ENCODE data around the gene TMEM37. TPM values are rescaled to one million over a fixed set of nuclear protein-coding genes. Genes with fewer than 3 reads are reported as not detected.

Gene TMEM37
- polyA plus RNA-seq, 12 donors, result 4.8 to 34.7 (median 9.7) TPM; not detected in 1

GRCh38 chr2:119451336-119452050, 19.8 kb downstream of the TMEM37 start:
- DNase-seq, result no peak

GRCh38 chr2:119453972-119454593, 22.4 kb downstream of the TMEM37 start:
- DNase-seq, result no peak

GRCh38 chr2:119455066-119455718, 23.5 kb downstream of the TMEM37 start:
- no peak for DNase-seq

GRCh38 chr2:119460076-119460475, 28.4 kb downstream of the TMEM37 start:
- no peak for DNase-seq

GRCh38 chr2:119461811-119462210, 30.2 kb downstream of the TMEM37 start:
- DNase-seq, result no peak

GRCh38 chr2:119462574-119462973, 30.9 kb downstream of the TMEM37 start:
- no peak for DNase-seq

GRCh38 chr2:119463136-119463535, 31.5 kb downstream of the TMEM37 start:
- DNase-seq, result no peak

- DNase-seq, result no peak
These were observed 32.3 kb downstream of the TMEM37 start for GRCh38 chr2:119463990-119464389.

GRCh38 chr2:119464981-119465380, 33.3 kb downstream of the TMEM37 start:
- DNase-seq, result no peak

GRCh38 chr2:119465687-119466086, 34.0 kb downstream of the TMEM37 start:
- no peak for DNase-seq

GRCh38 chr2:119466373-119466772, 34.7 kb downstream of the TMEM37 start:
- no peak for DNase-seq

GRCh38 chr2:119468154-119468955, 36.7 kb downstream of the TMEM37 start:
- DNase-seq, result no peak

GRCh38 chr2:119469131-119469530, 37.5 kb downstream of the TMEM37 start:
- DNase-seq, result no peak

GRCh38 chr2:119469661-119470297, 38.1 kb downstream of the TMEM37 start:
- DNase-seq, result no peak

- no peak for DNase-seq
These were observed 41.1 kb downstream of the TMEM37 start for GRCh38 chr2:119472749-119473148.

GRCh38 chr2:119473621-119474370, 42.1 kb downstream of the TMEM37 start:
- DNase-seq, result no peak

- no peak for DNase-seq
These were observed 42.9 kb downstream of the TMEM37 start for GRCh38 chr2:119474371-119475224.

GRCh38 chr2:119475225-119475856, 43.7 kb downstream of the TMEM37 start:
- DNase-seq, result no peak

GRCh38 chr2:119475857-119476244, 44.2 kb downstream of the TMEM37 start:
- DNase-seq, result no peak

Data from muscle of arm (tissue), 12 donors.